HEK293 (cell line): ENCODE results near the gene CENPQ.

ENCODE experiments used
- CTCF ChIA-PET: fragments of 350-600 bp; formaldehyde crosslinking; extraction: SDS; loops from one replicate; lab custom pipeline; 2021; ENCODE audit warnings: antibody characterized with exemption; lab: Yijun Ruan, JAX
- POLR2A ChIA-PET: fragments of 300-600 bp; formaldehyde crosslinking; extraction: SDS; loops from one replicate; lab custom pipeline; 2020; ENCODE audit warnings: antibody characterized with exemption, inconsistent platforms; lab: Yijun Ruan, JAX
- H3K27ac ChIP-seq: fragments of 200-500 bp; sonication (Bioruptor generic); 2 replicates; pipeline ENCODE4 v1.5.1; 2014; ENCODE audit warnings: low read depth, low read length, control low read depth, inconsistent platforms; ENCODE audit errors: extremely low read depth
- H3K36me3 ChIP-seq, 2 experiments: fragments of 200-500 bp in 1 of 2; sonication (Bioruptor generic) in 1 of 2; 1 replicate in 1 of 2; 2 replicates in 1 of 2; pipeline ENCODE4 v1.5.1; 2014 to 2017; ENCODE audit warnings: inconsistent platforms in 2 of 2, low read length in 2 of 2; ENCODE audit not compliant: control insufficient read depth in 2 of 2, insufficient read depth in 1 of 2
- H3K4me1 ChIP-seq: fragments of 200-500 bp; sonication (Bioruptor generic); 2 replicates; pipeline ENCODE4 v1.5.1; 2014; ENCODE audit warnings: mild to moderate bottlenecking, low read length, inconsistent platforms; ENCODE audit not compliant: control insufficient read depth, insufficient read depth
- H3K4me3 ChIP-seq: 2 replicates; pipeline ENCODE4 v1.5.1; 2011; ENCODE audit warnings: low read depth, mild to moderate bottlenecking, control low read depth, low read length, moderate library complexity
- H3K9me3 ChIP-seq: fragments of 200-500 bp; sonication (Bioruptor generic); 2 replicates; pipeline ENCODE4 v1.5.1; 2014; ENCODE audit warnings: low read depth, low read length, inconsistent platforms; ENCODE audit not compliant: control insufficient read depth, insufficient read depth
- GLIS1 ChIP-seq: fragments of 450-650 bp; formaldehyde crosslinking; IDR thresholded peaks from 2 replicates; pipeline ENCODE4 v1.5.1; 2016; ENCODE audit warnings: missing biosample characterization, missing genetic modification characterization
- MEIS1 ChIP-seq: sonication (generic); formaldehyde crosslinking; IDR thresholded peaks from 2 replicates; pipeline ENCODE4 v1.8.1; 2022; ENCODE audit warnings: missing genetic modification reagents, mild to moderate bottlenecking, borderline replicate concordance
- MZF1 ChIP-seq: fragments of 450-650 bp; formaldehyde crosslinking; IDR thresholded peaks from 2 replicates; pipeline ENCODE4 v1.5.1; 2017; ENCODE audit warnings: missing biosample characterization, missing genetic modification characterization, borderline replicate concordance
- PRDM1 ChIP-seq: fragments of 450-650 bp; formaldehyde crosslinking; IDR thresholded peaks from 2 replicates; pipeline ENCODE4; 2016; ENCODE audit warnings: missing biosample characterization, missing genetic modification characterization
- PRDM2 ChIP-seq: fragments of 450-650 bp; formaldehyde crosslinking; IDR thresholded peaks from 2 replicates; pipeline ENCODE4 v1.5.1; 2016; ENCODE audit warnings: missing biosample characterization, missing genetic modification characterization, borderline replicate concordance
- SALL2 ChIP-seq: fragments of 450-650 bp; formaldehyde crosslinking; IDR thresholded peaks from 2 replicates; pipeline ENCODE4 v1.5.0; 2017; ENCODE audit warnings: missing biosample characterization, mild to moderate bottlenecking, missing genetic modification characterization, borderline replicate concordance
- ZNF175 ChIP-seq: fragments of 450-650 bp; formaldehyde crosslinking; IDR thresholded peaks from 2 replicates; pipeline ENCODE4 v1.5.1; 2016; ENCODE audit warnings: missing biosample characterization, missing genetic modification characterization
- ZNF211 ChIP-seq: fragments of 450-650 bp; formaldehyde crosslinking; IDR thresholded peaks from 2 replicates; pipeline ENCODE4 v1.5.1; 2016; ENCODE audit warnings: low read depth, missing biosample characterization, missing genetic modification characterization
- ZNF302 ChIP-seq: fragments of 450-650 bp; formaldehyde crosslinking; IDR thresholded peaks from 2 replicates; pipeline ENCODE4 v1.5.1; 2016; ENCODE audit warnings: missing biosample characterization, missing genetic modification characterization, low read depth
- ZNF423 ChIP-seq: fragments of 450-650 bp; formaldehyde crosslinking; IDR thresholded peaks from 2 replicates; pipeline ENCODE4 v1.5.1; 2016; ENCODE audit warnings: missing biosample characterization, missing genetic modification characterization
- ZNF488 ChIP-seq: fragments of 450-650 bp; formaldehyde crosslinking; IDR thresholded peaks from 2 replicates; pipeline ENCODE4 v1.5.1; 2016; ENCODE audit warnings: missing biosample characterization, missing genetic modification characterization
- ZNF660 ChIP-seq: fragments of 450-650 bp; IDR thresholded peaks from 2 replicates; pipeline ENCODE4 v1.5.1; 2018; ENCODE audit warnings: missing biosample characterization, mild to moderate bottlenecking, missing genetic modification characterization
- TF ChIP-seq, protein P1 (sequence below): fragments of 450-650 bp; formaldehyde crosslinking; IDR thresholded peaks from 2 replicates; pipeline ENCODE4 v1.5.1; 2016; ENCODE audit warnings: missing biosample characterization, missing genetic modification characterization
- TF ChIP-seq, protein P2 (sequence below): fragments of 450-650 bp; formaldehyde crosslinking; IDR thresholded peaks from 2 replicates; pipeline ENCODE4 v1.5.1; 2016; ENCODE audit warnings: missing biosample characterization, missing genetic modification characterization, low read depth

Gene CENPQ

GRCh38 chr6:49462599-49462926, 607 bp upstream of the CENPQ start:
- H3K27ac ChIP-seq = no peak overlapping the region; the same call in 1 of the 2 replicates
- H3K4me1 ChIP-seq = no peaks in the 10 kb centered on the region
- CTCF ChIA-PET = interaction anchor here (0.5 to 1.0 kb wide), 5 partner anchors 16 to 366 kb away, joined by 3 read pairs; no protein-coding TSS in a partner anchor

More at GRCh38 chr6:49462599-49462926, 607 bp upstream of the CENPQ start:
- no peaks in the 10 kb centered on the region for H3K9me3 ChIP-seq
- peaks cover 5 to 18% of the 10 kb centered on the region in 2 experiments; a peak in 2 of 3 replicates for H3K36me3 ChIP-seq
- H3K4me3 ChIP-seq = peak overlapping the region; percentile 86
- TF ChIP-seq PRDM1 (tag by site-specific recombination) (no peak), ZNF175 (no peak), ZNF660 (tag by site-specific recombination) (no peak), SALL2 (tag by site-specific recombination) (no peak), ZNF423 (no peak), ZNF302 (tag by site-specific recombination) (no peak), ZNF211 (tag by site-specific recombination) (no peak), MEIS1 (CRISPR knock-in tag) (no peak), ZNF488 (tag by site-specific recombination) (no peak), MZF1 (tag by site-specific recombination) (no peak), PRDM2 (tag by site-specific recombination) (no peak), GLIS1 (tag by site-specific recombination) (no peak)
- TF ChIP-seq, protein P1, sequence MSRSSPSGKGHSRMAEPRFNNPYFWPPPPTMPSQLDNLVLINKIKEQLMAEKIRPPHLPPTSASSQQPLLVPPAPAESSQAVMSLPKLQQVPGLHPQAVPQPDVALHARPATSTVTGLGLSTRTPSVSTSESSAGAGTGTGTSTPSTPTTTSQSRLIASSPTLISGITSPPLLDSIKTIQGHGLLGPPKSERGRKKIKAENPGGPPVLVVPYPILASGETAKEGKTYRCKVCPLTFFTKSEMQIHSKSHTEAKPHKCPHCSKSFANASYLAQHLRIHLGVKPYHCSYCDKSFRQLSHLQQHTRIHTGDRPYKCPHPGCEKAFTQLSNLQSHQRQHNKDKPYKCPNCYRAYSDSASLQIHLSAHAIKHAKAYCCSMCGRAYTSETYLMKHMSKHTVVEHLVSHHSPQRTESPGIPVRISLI (tag by site-specific recombination) = no peak
- TF ChIP-seq, protein P2, sequence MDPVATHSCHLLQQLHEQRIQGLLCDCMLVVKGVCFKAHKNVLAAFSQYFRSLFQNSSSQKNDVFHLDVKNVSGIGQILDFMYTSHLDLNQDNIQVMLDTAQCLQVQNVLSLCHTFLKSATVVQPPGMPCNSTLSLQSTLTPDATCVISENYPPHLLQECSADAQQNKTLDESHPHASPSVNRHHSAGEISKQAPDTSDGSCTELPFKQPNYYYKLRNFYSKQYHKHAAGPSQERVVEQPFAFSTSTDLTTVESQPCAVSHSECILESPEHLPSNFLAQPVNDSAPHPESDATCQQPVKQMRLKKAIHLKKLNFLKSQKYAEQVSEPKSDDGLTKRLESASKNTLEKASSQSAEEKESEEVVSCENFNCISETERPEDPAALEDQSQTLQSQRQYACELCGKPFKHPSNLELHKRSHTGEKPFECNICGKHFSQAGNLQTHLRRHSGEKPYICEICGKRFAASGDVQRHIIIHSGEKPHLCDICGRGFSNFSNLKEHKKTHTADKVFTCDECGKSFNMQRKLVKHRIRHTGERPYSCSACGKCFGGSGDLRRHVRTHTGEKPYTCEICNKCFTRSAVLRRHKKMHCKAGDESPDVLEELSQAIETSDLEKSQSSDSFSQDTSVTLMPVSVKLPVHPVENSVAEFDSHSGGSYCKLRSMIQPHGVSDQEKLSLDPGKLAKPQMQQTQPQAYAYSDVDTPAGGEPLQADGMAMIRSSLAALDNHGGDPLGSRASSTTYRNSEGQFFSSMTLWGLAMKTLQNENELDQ (tag by site-specific recombination) = no peak
- POLR2A ChIA-PET = no interaction called here
